Activated CD8-positive, alpha-beta T cell treated with anti-CD3 and anti-CD28 coated beads for 36 hours (primary cell): ENCODE measurements around the gene ITPRID1. TPM values are rescaled to one million over a fixed set of nuclear protein-coding genes. Genes with fewer than 3 reads are reported as not detected.

ENCODE experiments used
- ATAC-seq: fragments of 200-7000 bp; cut with Tn5 transposase; one replicate; pipeline ENCODE4 v1.10.0; 2021; ENCODE audit warnings: mild to moderate bottlenecking, moderate library complexity
- CTCF ChIA-PET: fragments of 350-600 bp; sonication (Branson Sonifier 250); formaldehyde crosslinking; loops from one replicate; lab custom pipeline; 2021; ENCODE audit warnings: antibody characterized with exemption; lab: Charles Lee
- POLR2A ChIA-PET: fragments of 350-600 bp; sonication (Branson Sonifier 250); formaldehyde crosslinking; loops from one replicate; lab custom pipeline; 2021; ENCODE audit warnings: antibody characterized with exemption; lab: Charles Lee
- DNase-seq: peaks from one replicate; pipeline ENCODE4 v3.0.0-alpha.2; 2020
- H3K27ac Mint-ChIP-seq: one replicate; pipeline ENCODE4 v1.8.0; 2021; ENCODE audit warnings: mild to moderate bottlenecking, mixed read lengths
- H3K27me3 Mint-ChIP-seq: one replicate; pipeline ENCODE4 v1.8.0; 2021; ENCODE audit warnings: mixed read lengths
- H3K36me3 Mint-ChIP-seq: one replicate; pipeline ENCODE4 v1.8.0; 2021; ENCODE audit warnings: low read depth, mixed read lengths
- H3K4me1 Mint-ChIP-seq: one replicate; pipeline ENCODE4 v1.8.0; 2021; ENCODE audit warnings: low read depth, mixed read lengths
- H3K4me3 Mint-ChIP-seq: one replicate; pipeline ENCODE4 v1.8.0; 2021; ENCODE audit warnings: mild to moderate bottlenecking, moderate library complexity, mixed read lengths
- H3K9me3 Mint-ChIP-seq: one replicate; pipeline ENCODE4 v1.8.0; 2021; ENCODE audit warnings: mixed read lengths
- intact Hi-C: fragments of 100-400 bp; cut with micrococcal nuclease; formaldehyde crosslinking; loops from one replicate; pipeline ENCODE4 v1.10.0; 2022
- total RNA-seq, 2 experiments: library from RNA; stranded (reverse); gene quantifications; one replicate each; pipeline ENCODE4 v1.2.3, GENCODE V29; 2021
- TF ChIP-seq, protein P1 (sequence below): fragments of 200-600 bp; IDR thresholded peaks from one replicate; pipeline ENCODE4 v1.8.0; 2022; ENCODE audit warnings: antibody characterized with exemption, mild to moderate bottlenecking

Gene ITPRID1
- total RNA-seq, 2 experiments from 2014 or later: not detected

DNA sequence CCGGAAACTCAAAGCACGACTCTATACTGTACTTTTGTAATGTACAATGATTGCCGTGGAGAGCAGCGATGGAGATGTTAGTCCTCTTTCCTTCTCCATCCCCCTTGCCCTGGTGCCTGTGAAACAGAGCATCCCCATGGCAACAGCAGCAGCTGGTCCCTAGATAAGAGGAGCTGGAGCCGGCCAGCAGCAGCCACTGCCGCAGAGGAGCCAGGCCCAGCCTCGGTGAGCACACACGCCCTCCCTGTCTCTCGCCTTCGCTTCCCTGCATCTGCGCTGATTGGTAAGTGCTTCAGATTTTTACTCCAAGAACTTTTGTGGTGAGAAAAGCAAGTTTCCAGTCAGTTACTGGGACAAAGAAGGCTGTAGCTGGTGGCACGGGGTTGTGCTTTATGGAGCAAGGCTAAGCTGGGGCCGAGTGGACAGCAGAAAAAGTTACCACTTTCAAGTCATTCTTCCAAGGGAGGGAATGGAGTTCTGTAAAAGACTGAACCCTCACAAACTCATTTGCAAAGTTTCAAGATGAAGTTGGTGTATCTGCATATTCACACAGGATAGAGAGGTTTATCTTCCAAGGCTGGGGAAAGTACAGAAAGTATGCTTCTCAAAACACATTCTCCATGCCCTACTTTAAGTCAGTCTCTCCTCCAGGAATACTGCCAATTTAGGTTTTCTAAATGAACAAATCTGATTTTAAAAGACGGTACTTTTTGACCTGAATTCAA, 173.3 kb downstream of the ITPRID1 start, which contains the start of gene PPP1R17:
PPP1R17 (plus strand) TSS at position 192 of the 725 bp plus-strand sequence. CDS start 5,227 bp downstream, outside the sequence.
- DNase-seq (no peak), ATAC-seq (no peak)
- Mint-ChIP-seq H3K27me3 (no peaks in the 10 kb centered on the region), H3K4me3 (no peak within 1 kb of the TSS), H3K36me3 (no peaks in the 10 kb centered on the region), H3K27ac (no peak within 1 kb of the TSS), H3K4me1 (no peaks in the 10 kb centered on the region), H3K9me3 (no peaks in the 10 kb centered on the region)
- POLR2A ChIA-PET: no interaction called here
- TF ChIP-seq, protein P1, sequence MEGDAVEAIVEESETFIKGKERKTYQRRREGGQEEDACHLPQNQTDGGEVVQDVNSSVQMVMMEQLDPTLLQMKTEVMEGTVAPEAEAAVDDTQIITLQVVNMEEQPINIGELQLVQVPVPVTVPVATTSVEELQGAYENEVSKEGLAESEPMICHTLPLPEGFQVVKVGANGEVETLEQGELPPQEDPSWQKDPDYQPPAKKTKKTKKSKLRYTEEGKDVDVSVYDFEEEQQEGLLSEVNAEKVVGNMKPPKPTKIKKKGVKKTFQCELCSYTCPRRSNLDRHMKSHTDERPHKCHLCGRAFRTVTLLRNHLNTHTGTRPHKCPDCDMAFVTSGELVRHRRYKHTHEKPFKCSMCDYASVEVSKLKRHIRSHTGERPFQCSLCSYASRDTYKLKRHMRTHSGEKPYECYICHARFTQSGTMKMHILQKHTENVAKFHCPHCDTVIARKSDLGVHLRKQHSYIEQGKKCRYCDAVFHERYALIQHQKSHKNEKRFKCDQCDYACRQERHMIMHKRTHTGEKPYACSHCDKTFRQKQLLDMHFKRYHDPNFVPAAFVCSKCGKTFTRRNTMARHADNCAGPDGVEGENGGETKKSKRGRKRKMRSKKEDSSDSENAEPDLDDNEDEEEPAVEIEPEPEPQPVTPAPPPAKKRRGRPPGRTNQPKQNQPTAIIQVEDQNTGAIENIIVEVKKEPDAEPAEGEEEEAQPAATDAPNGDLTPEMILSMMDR: no peak
- intact Hi-C loops: no loop called here
- CTCF ChIA-PET: no interaction called here

DNA sequence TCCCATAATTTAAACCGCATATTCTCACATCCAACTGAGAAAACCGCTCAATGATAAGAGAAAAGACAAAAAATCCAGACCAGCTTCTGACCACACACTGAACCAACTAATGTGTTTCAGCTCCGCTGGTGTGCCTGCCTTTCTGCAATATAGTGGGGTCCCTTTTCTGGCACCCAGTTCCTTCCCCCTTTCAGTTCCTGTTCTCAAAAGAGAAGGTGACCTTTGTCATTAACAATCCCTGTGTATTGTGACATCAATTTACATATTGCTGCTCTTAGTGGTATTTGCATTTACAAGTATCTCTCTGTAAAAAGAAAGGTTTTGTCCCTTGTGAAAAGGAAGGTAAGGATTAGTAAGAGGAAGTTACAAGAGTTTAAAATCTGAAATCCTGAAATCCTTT, 174.5 kb downstream of the ITPRID1 start:
- ChIA-PET POLR2A (no interaction called here), CTCF (no interaction called here)
- H3K27me3 Mint-ChIP-seq: no peaks in the 10 kb centered on the region
- no peak overlapping the region for H3K27ac Mint-ChIP-seq
- H3K36me3 Mint-ChIP-seq: no peaks in the 10 kb centered on the region
- H3K4me1 Mint-ChIP-seq: no peaks in the 10 kb centered on the region
- ATAC-seq (no peak), DNase-seq (no peak)
- H3K9me3 Mint-ChIP-seq: no peaks in the 10 kb centered on the region
- intact Hi-C loops: no loop called here
- H3K4me3 Mint-ChIP-seq: no peak overlapping the region
- TF ChIP-seq, protein P1: no peak

DNA sequence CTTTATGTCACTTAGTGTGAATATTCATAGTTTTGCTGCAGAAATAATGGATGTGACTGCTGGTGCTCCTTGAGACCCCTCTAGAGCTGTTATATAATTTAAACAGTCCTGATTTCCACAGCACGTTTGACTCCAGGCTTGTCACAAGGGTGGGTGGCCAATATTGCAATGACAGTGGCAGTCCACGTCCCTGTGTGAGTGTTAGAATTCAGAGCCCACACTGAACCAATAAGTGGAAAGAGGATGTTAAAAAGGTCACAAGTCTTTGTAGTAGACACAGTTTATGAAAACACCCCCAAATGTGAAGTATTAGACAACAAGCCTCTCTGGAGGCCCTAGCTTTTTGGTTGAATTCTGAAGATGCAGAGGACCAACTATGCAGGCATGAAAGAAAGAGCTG, 175.1 kb downstream of the ITPRID1 start:
- no peaks in the 10 kb centered on the region for H3K27me3 Mint-ChIP-seq
- intact Hi-C loops: no loop called here
- TF ChIP-seq, protein P1: no peak
- ChIA-PET CTCF (interaction anchor here (1.4 kb wide), 1 partner anchor 521 kb away, joined by 3 read pairs; no protein-coding TSS in a partner anchor), POLR2A (no interaction called here)
- no peaks in the 10 kb centered on the region for H3K36me3 Mint-ChIP-seq
- no peaks in the 10 kb centered on the region for H3K4me1 Mint-ChIP-seq
- DNase-seq: no peak
- ATAC-seq: no peak
- no peaks in the 10 kb centered on the region for H3K9me3 Mint-ChIP-seq
- no peak overlapping the region for H3K27ac Mint-ChIP-seq
- H3K4me3 Mint-ChIP-seq: no peak overlapping the region

DNA sequence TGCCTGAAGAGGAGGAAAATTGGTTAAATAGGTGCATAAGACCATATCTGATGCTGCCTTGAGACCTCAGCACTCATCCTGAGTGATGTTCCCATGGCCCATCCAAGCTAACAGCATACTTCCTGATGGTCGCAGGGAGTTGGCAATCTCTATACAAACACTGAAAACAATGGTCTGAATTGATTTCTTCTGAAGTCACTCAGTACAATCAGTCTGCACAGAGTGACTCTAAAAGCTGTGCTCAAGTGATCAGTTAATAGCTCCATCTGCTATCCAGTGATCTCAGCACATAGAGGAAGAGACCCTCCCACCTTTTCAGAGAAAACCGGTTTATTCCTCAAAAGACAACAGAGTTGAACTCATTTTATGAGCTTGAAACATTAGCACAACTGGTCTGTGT, 177.0 kb downstream of the ITPRID1 start:
- ATAC-seq: no peak
- intact Hi-C loops: no loop called here
- Mint-ChIP-seq H3K27ac (no peak overlapping the region), H3K27me3 (no peaks in the 10 kb centered on the region), H3K9me3 (no peaks in the 10 kb centered on the region), H3K4me1 (no peaks in the 10 kb centered on the region), H3K36me3 (no peaks in the 10 kb centered on the region), H3K4me3 (no peak overlapping the region)
- DNase-seq: no peak
- TF ChIP-seq, protein P1: no peak
- POLR2A ChIA-PET: no interaction called here
- CTCF ChIA-PET: interaction anchor here (0.7 kb wide), 1 partner anchor 11 kb away, joined by 3 read pairs; no protein-coding TSS in a partner anchor

DNA sequence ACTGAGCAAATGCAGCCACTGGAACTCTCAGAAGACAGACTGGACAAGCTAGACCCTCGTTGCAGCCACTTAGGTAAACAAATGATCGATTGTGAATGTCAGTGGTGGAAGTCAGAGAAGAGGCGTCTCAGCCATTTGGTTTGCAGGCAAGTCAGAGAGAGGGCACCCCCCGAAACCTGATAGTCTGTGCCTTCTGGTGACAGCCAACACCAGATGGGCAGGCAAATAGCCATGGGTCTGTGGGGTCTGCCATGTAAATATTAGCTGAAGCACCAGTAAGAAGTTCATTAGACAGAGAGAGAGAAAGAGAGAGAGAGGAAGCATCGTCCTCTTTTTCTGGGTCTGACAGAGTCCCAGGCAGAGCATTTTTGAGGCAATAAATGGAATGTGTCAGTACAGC, 178.6 kb downstream of the ITPRID1 start:
- DNase-seq (no peak), ATAC-seq (no peak)
- Mint-ChIP-seq H3K27me3 (no peaks in the 10 kb centered on the region), H3K4me1 (no peaks in the 10 kb centered on the region), H3K27ac (no peak overlapping the region), H3K36me3 (no peaks in the 10 kb centered on the region), H3K9me3 (no peaks in the 10 kb centered on the region), H3K4me3 (no peak overlapping the region)
- ChIA-PET POLR2A (no interaction called here), CTCF (no interaction called here)
- TF ChIP-seq, protein P1: no peak
- intact Hi-C loops: no loop called here
